CD4-positive, alpha-beta T cell treated with Interleukin-17A for 1 hour (primary cell): ENCODE data around the gene HEATR5B.
"Not testable (repeated sequence)": the region's sequence is repeated elsewhere in the genome, so short reads cannot be mapped to it uniquely, and the experiment has no call there.

Experiments used
- DNase-seq: peaks from one replicate; pipeline ENCODE4 v3.0.0-alpha.2; 2020

HEATR5B gene

GRCh38 chr2:36976065-36976464, 108.1 kb downstream of the HEATR5B start:
- DNase-seq: no peak

GRCh38 chr2:36975306-36975705, 108.9 kb downstream of the HEATR5B start:
- DNase-seq: no peak

- no peak for DNase-seq
These were observed 110.9 kb downstream of the HEATR5B start for GRCh38 chr2:36973320-36973719.

- DNase-seq: no peak
These were observed 112.2 kb downstream of the HEATR5B start for GRCh38 chr2:36971990-36972389.

GRCh38 chr2:36967236-36967876, 116.8 kb downstream of the HEATR5B start:
- no peak for DNase-seq

GRCh38 chr2:36966370-36967235, 117.6 kb downstream of the HEATR5B start, which contains the start of gene STRN:
Gene STRN, minus strand, starts transcription at chr2:36966536. Its CDS starts 73 bp downstream, at chr2:36966463.
- peak; percentile 98 for DNase-seq

- DNase-seq: peak; percentile 29
These were observed 118.3 kb downstream of the HEATR5B start for GRCh38 chr2:36965751-36966369.

GRCh38 chr2:36965206-36965605, 119.0 kb downstream of the HEATR5B start:
- no peak for DNase-seq

GRCh38 chr2:36964496-36965058, 119.6 kb downstream of the HEATR5B start:
- no peak for DNase-seq

GRCh38 chr2:36963734-36964133, 120.4 kb downstream of the HEATR5B start:
- no peak for DNase-seq

GRCh38 chr2:36963106-36963505, 121.1 kb downstream of the HEATR5B start:
- DNase-seq: no peak

GRCh38 chr2:36960773-36961172, 123.4 kb downstream of the HEATR5B start:
- no peak for DNase-seq

- DNase-seq: no peak
These were observed 124.0 kb downstream of the HEATR5B start for GRCh38 chr2:36960005-36960675.

GRCh38 chr2:36954977-36955607, 129.1 kb downstream of the HEATR5B start:
- no peak for DNase-seq

GRCh38 chr2:36952748-36953197, 131.4 kb downstream of the HEATR5B start:
- DNase-seq: no peak

- DNase-seq: no peak
These were observed 132.6 kb downstream of the HEATR5B start for GRCh38 chr2:36951574-36951973.

- DNase-seq: no peak
These were observed 133.1 kb downstream of the HEATR5B start for GRCh38 chr2:36951027-36951518.

GRCh38 chr2:36949845-36950244, 134.3 kb downstream of the HEATR5B start:
- DNase-seq: no peak

GRCh38 chr2:36945240-36945639, 138.9 kb downstream of the HEATR5B start:
- DNase-seq: not testable (repeated sequence)

GRCh38 chr2:36941867-36942266, 142.3 kb downstream of the HEATR5B start:
- DNase-seq: no peak

- DNase-seq: not testable (repeated sequence)
These were observed 147.6 kb downstream of the HEATR5B start for GRCh38 chr2:36936526-36936925.

GRCh38 chr2:36931688-36932087, 152.5 kb downstream of the HEATR5B start:
- not testable (repeated sequence) for DNase-seq
